Stomach smooth muscle (tissue), 2 donors: ENCODE measurements around the gene MYO19.
A peak's percentile ranks its signal among the peaks of the same experiment; 100 is the strongest.

ENCODE experiments used
- H3K27ac ChIP-seq: one replicate; pipeline ENCODE4 v1.7.0; 2013; ENCODE audit warnings: mild to moderate bottlenecking, low read length, inconsistent platforms
- H3K27me3 ChIP-seq, 2 donors: one replicate each; pipeline ENCODE4 v1.7.0; 2013; ENCODE audit warnings: low read length in 2 of 2; ENCODE audit not compliant: insufficient read depth in 2 of 2, control insufficient read depth in 1 of 2
- H3K36me3 ChIP-seq, 2 donors: one replicate each; pipeline ENCODE4 v1.7.0; 2013; ENCODE audit warnings: low read length in 2 of 2; ENCODE audit not compliant: control insufficient read depth in 2 of 2, insufficient read depth in 2 of 2
- H3K4me1 ChIP-seq: one replicate; pipeline ENCODE4 v1.7.0; 2013; ENCODE audit warnings: low read length; ENCODE audit not compliant: control insufficient read depth, insufficient read depth
- H3K4me3 ChIP-seq, 2 donors: one replicate each; pipeline ENCODE4 v1.7.0; 2013; ENCODE audit warnings: low read length in 2 of 2
- H3K9ac ChIP-seq, 2 donors: one replicate each; pipeline ENCODE4 v1.7.0; 2013; ENCODE audit warnings: low read length in 2 of 2, mild to moderate bottlenecking in 1 of 2
- H3K9me3 ChIP-seq, 2 donors: one replicate each; pipeline ENCODE4 v1.7.0; 2013; ENCODE audit warnings: low read length in 2 of 2; ENCODE audit not compliant: control insufficient read depth in 2 of 2
- donor health status: healthy.
- donor health status: Pancreatic carcinoma.

MYO19 gene

GRCh38 chr17:36534840-36535668 is at the start of gene MYO19, which contains the start of gene PIGW:
TSS of gene MYO19 (minus strand) at chr17:36534868. CDS start at chr17:36532538, 2,330 bp downstream.
TSS of gene PIGW (plus strand) at chr17:36534987. CDS start at chr17:36537102, 2,115 bp downstream.
- Histone ChIP-seq H3K36me3 (peaks cover 7 to 11% of the 10 kb centered on the region in 2 donors), H3K27me3 (no peaks in the 10 kb centered on the region), H3K4me3 (peak within 1 kb of the TSS; percentile 95 to 98), H3K4me1 (peaks cover 13% of the 10 kb centered on the region), H3K9ac (peak within 1 kb of the TSS; percentile 94 to 98), H3K9me3 (no peaks in the 10 kb centered on the region), H3K27ac (peak within 1 kb of the TSS; percentile 95)

- no peak overlapping the region for H3K9ac ChIP-seq
- H3K4me1 ChIP-seq = no peaks in the 10 kb centered on the region
- peaks cover 41 to 45% of the 10 kb centered on the region in 2 donors for H3K36me3 ChIP-seq
- H3K9me3 ChIP-seq = no peaks in the 10 kb centered on the region
- H3K4me3 ChIP-seq = no peak overlapping the region
- H3K27me3 ChIP-seq = no peaks in the 10 kb centered on the region
- no peak overlapping the region for H3K27ac ChIP-seq
These were observed 49.1 kb upstream of the MYO19 start for GRCh38 chr17:36583787-36584186.

GRCh38 chr17:36578671-36579070 is 44.0 kb upstream of the MYO19 start:
- Histone ChIP-seq H3K4me3 (no peak overlapping the region), H3K4me1 (no peaks in the 10 kb centered on the region), H3K9ac (no peak overlapping the region), H3K9me3 (no peaks in the 10 kb centered on the region), H3K27me3 (no peaks in the 10 kb centered on the region), H3K36me3 (peaks cover 23 to 26% of the 10 kb centered on the region in 2 donors), H3K27ac (no peak overlapping the region)

- H3K27ac ChIP-seq = no peak overlapping the region
- peaks cover 18 to 26% of the 10 kb centered on the region in 2 donors for H3K36me3 ChIP-seq
- no peaks in the 10 kb centered on the region for H3K9me3 ChIP-seq
- no peaks in the 10 kb centered on the region for H3K4me1 ChIP-seq
- no peak overlapping the region for H3K4me3 ChIP-seq
- no peaks in the 10 kb centered on the region for H3K27me3 ChIP-seq
- no peak overlapping the region for H3K9ac ChIP-seq
These were observed 42.1 kb upstream of the MYO19 start for GRCh38 chr17:36576793-36577192.

GRCh38 chr17:36575028-36575427 is 40.4 kb upstream of the MYO19 start:
- Histone ChIP-seq H3K27ac (no peak overlapping the region), H3K27me3 (no peaks in the 10 kb centered on the region), H3K9ac (no peak overlapping the region), H3K9me3 (no peaks in the 10 kb centered on the region), H3K4me3 (no peak overlapping the region), H3K36me3 (peaks cover 20 to 23% of the 10 kb centered on the region in 2 donors), H3K4me1 (no peaks in the 10 kb centered on the region)

GRCh38 chr17:36566081-36566480 is 31.4 kb upstream of the MYO19 start:
- Histone ChIP-seq H3K9ac (no peak overlapping the region), H3K4me3 (no peak overlapping the region), H3K36me3 (peaks cover 23 to 30% of the 10 kb centered on the region in 2 donors), H3K9me3 (no peaks in the 10 kb centered on the region), H3K27ac (no peak overlapping the region), H3K4me1 (no peaks in the 10 kb centered on the region), H3K27me3 (no peaks in the 10 kb centered on the region)

GRCh38 chr17:36553459-36553858 is 18.8 kb upstream of the MYO19 start:
- H3K4me1 ChIP-seq = no peaks in the 10 kb centered on the region
- no peak overlapping the region for H3K27ac ChIP-seq
- no peak overlapping the region for H3K9ac ChIP-seq
- no peak overlapping the region for H3K4me3 ChIP-seq
- H3K27me3 ChIP-seq = no peaks in the 10 kb centered on the region
- no peaks in the 10 kb centered on the region for H3K9me3 ChIP-seq
- H3K36me3 ChIP-seq = peaks cover 10 to 14% of the 10 kb centered on the region in 2 donors

GRCh38 chr17:36550491-36551417 is 16.1 kb upstream of the MYO19 start:
- H3K9ac ChIP-seq = no peak overlapping the region
- no peaks in the 10 kb centered on the region for H3K9me3 ChIP-seq
- H3K4me3 ChIP-seq = no peak overlapping the region
- H3K4me1 ChIP-seq = peaks cover 19% of the 10 kb centered on the region
- no peak overlapping the region for H3K27ac ChIP-seq
- no peaks in the 10 kb centered on the region for H3K27me3 ChIP-seq
- peaks cover 0 to 5% of the 10 kb centered on the region in 2 donors for H3K36me3 ChIP-seq

GRCh38 chr17:36547776-36548175 is 13.1 kb upstream of the MYO19 start:
- H3K4me3 ChIP-seq = no peak overlapping the region
- H3K9ac ChIP-seq = peak overlapping the region in 1 of 2 donors; percentile 3
- no peaks in the 10 kb centered on the region for H3K9me3 ChIP-seq
- H3K27ac ChIP-seq = no peak overlapping the region
- H3K36me3 ChIP-seq = no peaks in the 10 kb centered on the region
- H3K4me1 ChIP-seq = peaks cover 32% of the 10 kb centered on the region
- H3K27me3 ChIP-seq = no peaks in the 10 kb centered on the region

- peak overlapping the region; percentile 84 for H3K27ac ChIP-seq
- no peaks in the 10 kb centered on the region for H3K9me3 ChIP-seq
- H3K4me3 ChIP-seq = peak overlapping the region; percentile 85 to 98
- H3K36me3 ChIP-seq = no peaks in the 10 kb centered on the region
- H3K4me1 ChIP-seq = peaks cover 32% of the 10 kb centered on the region
- no peaks in the 10 kb centered on the region for H3K27me3 ChIP-seq
- peak overlapping the region; percentile 90 to 96 for H3K9ac ChIP-seq
These were observed 11.9 kb upstream of the MYO19 start for GRCh38 chr17:36546418-36547093.
